Right lobe of liver (tissue), 6 donors: ENCODE measurements around the gene MAPKAP1. TPM values are rescaled to one million over a fixed set of nuclear protein-coding genes. Genes with fewer than 3 reads are reported as not detected.

ENCODE experiments used
- ATAC-seq, 4 donors: fragments of 200-7000 bp; cut with Tn5 transposase; one replicate each; pipeline ENCODE4 v1.9.1; 2020; ENCODE audit warnings: mild to moderate bottlenecking in 4 of 4, moderate library complexity in 4 of 4
- DNase-seq, 3 donors: peaks; one replicate each; pipeline ENCODE4 v3.0.0-alpha.2; 2020
- H3K27ac ChIP-seq, 3 donors: fragments of 200-600 bp; one replicate each; pipeline ENCODE4 v1.8.0; 2022
- H3K27me3 ChIP-seq, 2 donors: fragments of 200-600 bp; one replicate each; pipeline ENCODE4 v1.8.0; 2022
- H3K36me3 ChIP-seq, 4 donors: fragments of 200-600 bp; sonication (generic) in 1 of 4; one replicate each; pipeline versions ENCODE4 v1.5.1 to v1.8.0; 2017 to 2022; ENCODE audit warnings: control low read depth in 1 of 4
- H3K4me1 ChIP-seq, 4 donors: fragments of 200-600 bp; sonication (generic) in 1 of 4; one replicate each; pipeline versions ENCODE4 v1.5.1 to v1.8.0; 2017 to 2022; ENCODE audit warnings: control low read depth in 1 of 4
- H3K4me3 ChIP-seq, 3 donors: fragments of 200-600 bp; one replicate each; pipeline ENCODE4 v1.8.0; 2022
- H3K9me3 ChIP-seq, 4 donors: fragments of 200-600 bp; sonication (generic) in 1 of 4; one replicate each; pipeline versions ENCODE4 v1.5.1 to v1.8.0; 2017 to 2022; ENCODE audit warnings: control low read depth in 1 of 4
- CTCF ChIP-seq, 4 donors: fragments of 200-600 bp in 3 of 4; fragments of 450-650 bp in 1 of 4; IDR thresholded peaks; one replicate each; pipeline versions ENCODE4 v1.5.1 to v1.8.0; 2016 to 2022; ENCODE audit warnings: antibody characterized with exemption in 4 of 4, mild to moderate bottlenecking in 2 of 4
- POLR2A ChIP-seq: fragments of 450-650 bp; IDR thresholded peaks from one replicate; pipeline ENCODE4 v1.6.1; 2017; ENCODE audit warnings: antibody characterized with exemption, mild to moderate bottlenecking
- WGBS: methylation state at CpG from one replicate; pipeline ENCODE4 v1.1.6; 2018; ENCODE audit warnings: low coverage, low lambda C conversion rate; ENCODE audit not compliant: insufficient coverage; ENCODE audit errors: missing lambda C conversion rate; 5-methylcytosine and 5-hydroxymethylcytosine counted together
- intact Hi-C, 2 donors: fragments of 100-400 bp; cut with DNase I; formaldehyde crosslinking; loops; one replicate each; pipeline versions ENCODE4 v1.11.2 to v1.14.1; 2022
- total RNA-seq, 6 experiments: library from RNA; depleted of rRNA in 2 of 6; stranded (reverse); fragments of >200 nt in 2 of 6; fragmentation: NEBNext Ultra II Directional in 3 of 6; extraction: Animal tissue kit (Norgen Biotek cat#: 25700) in 3 of 6; gene quantifications; one replicate each; pipeline versions ENCODE4 v1.1.0 to v1.2.4, GENCODE V29; 2016 to 2023
- donor health status: DM: no; HTN: yes; CAD: no.
- donor health status: DM: no; HTN: no; CAD: no.
- donor health status: DM: no; HTN: no; CAD: no.
- donor health status: DM: no; HTN: yes; CAD: no.
- donor health status: DM: no; HTN: yes; CAD: no.

Gene MAPKAP1
- total RNA-seq, 6 experiments from 2014 or later = 29.6 to 53.2 (median 48.3) TPM

- no peaks in the 10 kb centered on the region for H3K9me3 ChIP-seq
- no peak overlapping the region for H3K4me3 ChIP-seq
- H3K4me1 ChIP-seq = no peaks in the 10 kb centered on the region
- intact Hi-C loops = no loop called here
- 98% methylated on average over 5 of the region's 7 CpGs for WGBS
- H3K27me3 ChIP-seq = no peaks in the 10 kb centered on the region
- no peak for DNase-seq
- TF ChIP-seq POLR2A (no peak), CTCF (IDR thresholded peaks at IDR 0.05) (no peak)
- ATAC-seq = no peak
- no peaks in the 10 kb centered on the region for H3K36me3 ChIP-seq
- no peak overlapping the region for H3K27ac ChIP-seq
These were observed 62.0 kb downstream of the MAPKAP1 start for GRCh38 chr9:125644819-125645507.

GRCh38 chr9:125642311-125642710, 64.7 kb downstream of the MAPKAP1 start:
- intact Hi-C loops = no loop called here
- Histone ChIP-seq H3K4me3 (no peak overlapping the region), H3K4me1 (no peaks in the 10 kb centered on the region), H3K27ac (no peak overlapping the region), H3K27me3 (no peaks in the 10 kb centered on the region), H3K9me3 (no peaks in the 10 kb centered on the region), H3K36me3 (no peaks in the 10 kb centered on the region)
- TF ChIP-seq CTCF (IDR thresholded peaks at IDR 0.05) (no peak), POLR2A (no peak)
- ATAC-seq = no peak
- WGBS = 100% methylated on average over 1 of the region's 1 CpG
- DNase-seq = no peak

GRCh38 chr9:125639057-125639456, 68.0 kb downstream of the MAPKAP1 start:
- DNase-seq = no peak
- Histone ChIP-seq H3K4me1 (no peaks in the 10 kb centered on the region), H3K9me3 (no peaks in the 10 kb centered on the region), H3K4me3 (no peak overlapping the region), H3K36me3 (no peaks in the 10 kb centered on the region), H3K27me3 (no peaks in the 10 kb centered on the region), H3K27ac (no peak overlapping the region)
- WGBS = 80% methylated on average over 3 of the region's 4 CpGs
- TF ChIP-seq CTCF (IDR thresholded peaks at IDR 0.05) (no peak), POLR2A (no peak)
- ATAC-seq = peak in 1 of 4 donors; percentile 43
- intact Hi-C loops = loop anchor here in 1 of 2 donors (10.0 kb wide), 1 partner anchor 84 kb away; no protein-coding TSS in a partner anchor

- Histone ChIP-seq H3K27ac (no peak overlapping the region), H3K36me3 (no peaks in the 10 kb centered on the region), H3K4me3 (no peak overlapping the region), H3K9me3 (no peaks in the 10 kb centered on the region), H3K4me1 (peaks cover 0 to 5% (median 2%) of the 10 kb centered on the region in 4 donors), H3K27me3 (no peaks in the 10 kb centered on the region)
- DNase-seq (no peak), ATAC-seq (no peak)
- intact Hi-C loops = loop anchor here in 1 of 2 donors (10.0 kb wide), 1 partner anchor 84 kb away; no protein-coding TSS in a partner anchor
- WGBS = 91% methylated on average over 6 of the region's 7 CpGs
- no peak for TF ChIP-seq CTCF (IDR thresholded peaks at IDR 0.05)
- TF ChIP-seq POLR2A = no peak
These were observed 68.6 kb downstream of the MAPKAP1 start for GRCh38 chr9:125638239-125639045.
